H1 (cell line): ENCODE measurements around the gene ALLC. TPM values are rescaled to one million over a fixed set of nuclear protein-coding genes. Genes with fewer than 3 reads are reported as not detected.
A peak's percentile ranks its signal among the peaks of the same experiment; 100 is the strongest.

Experiments
- CTCF ChIA-PET: fragments of 300-600 bp; sonication (Branson Sonifier 250); formaldehyde crosslinking; loops from one replicate; lab custom pipeline; 2021; ENCODE audit not compliant: partially characterized antibody; lab: Charles Lee
- POLR2A ChIA-PET: fragments of 300-600 bp; sonication (Branson Sonifier 250); formaldehyde crosslinking; loops from one replicate; lab custom pipeline; 2021; ENCODE audit warnings: inconsistent platforms; ENCODE audit not compliant: partially characterized antibody; lab: Charles Lee
- DNase-seq, 2 experiments: peaks; one replicate each; pipeline versions ENCODE4 v3.0.0 to v3.0.0-alpha.2; 2010 to 2022; ENCODE audit warnings: low spot score in 2 of 2, low read depth in 1 of 2, mixed read lengths in 1 of 2
- FAIRE-seq: peaks from 2 replicates; lab custom pipeline; 2011; peaks lifted over from hg19 to GRCh38; lab: Jason Lieb, UNC
- H2AFZ ChIP-seq: 2 replicates; pipeline ENCODE4 v1.8.1; 2012; ENCODE audit warnings: low read length, inconsistent platforms
- H2AK5ac ChIP-seq: 2 replicates; pipeline ENCODE4 v1.6.1; 2013; ENCODE audit warnings: low read depth, low read length
- H2BK120ac ChIP-seq: replicated peaks from 2 replicates; pipeline ENCODE3; 2013; ENCODE audit warnings: low read depth, low read length, inconsistent platforms
- H2BK12ac ChIP-seq: 2 replicates; pipeline ENCODE4 v1.6.1; 2013; ENCODE audit warnings: low read depth, low read length
- H2BK15ac ChIP-seq: 2 replicates; pipeline ENCODE4 v1.6.1; 2013; ENCODE audit warnings: low read length
- H2BK20ac ChIP-seq: 2 replicates; pipeline ENCODE4 v1.6.1; 2013; ENCODE audit warnings: low read length
- H2BK5ac ChIP-seq: 2 replicates; pipeline ENCODE4 v1.6.1; 2013; ENCODE audit warnings: low read depth, low read length
- H3K14ac ChIP-seq: 2 replicates; pipeline ENCODE4 v1.6.1; 2013; ENCODE audit warnings: inconsistent platforms; ENCODE audit not compliant: insufficient read length
- H3K18ac ChIP-seq: 2 replicates; pipeline ENCODE4 v1.6.1; 2013; ENCODE audit warnings: low read length; ENCODE audit errors: extremely low read depth
- H3K23ac ChIP-seq: 2 replicates; pipeline ENCODE4 v1.6.1; 2013; ENCODE audit warnings: inconsistent platforms; ENCODE audit not compliant: insufficient read length
- H3K23me2 ChIP-seq: 2 replicates; pipeline ENCODE4 v1.6.1; 2013; ENCODE audit warnings: low read depth, low read length
- H3K27ac ChIP-seq: 2 replicates; pipeline ENCODE4 v1.6.1; 2011; ENCODE audit warnings: low read depth, low read length, inconsistent platforms
- H3K27me3 ChIP-seq, 4 experiments: replicated peaks in 1 of 4; 1 replicate in 1 of 4; 2 replicates in 3 of 4; pipeline versions ENCODE4 v1.6.1 to v1.8.1; 2011 to 2013; ENCODE audit warnings: low read length in 3 of 4, mild to moderate bottlenecking in 3 of 4, inconsistent platforms in 2 of 4, mixed read lengths in 2 of 4, moderate library complexity in 1 of 4; ENCODE audit not compliant: control insufficient read depth in 3 of 4, insufficient read depth in 3 of 4; ENCODE audit errors: extremely low read depth in 1 of 4
- H3K36me3 ChIP-seq, 4 experiments: 2 replicates each; pipeline versions ENCODE4 v1.6.1 to v1.8.1; 2011 to 2013; ENCODE audit warnings: mild to moderate bottlenecking in 4 of 4, low read length in 3 of 4, moderate library complexity in 2 of 4, control low read depth in 1 of 4, inconsistent platforms in 1 of 4; ENCODE audit not compliant: insufficient read depth in 4 of 4, control insufficient read depth in 2 of 4
- H3K4ac ChIP-seq: replicated peaks from 2 replicates; pipeline ENCODE3; 2013; ENCODE audit warnings: low read length, low read depth, mixed read lengths, inconsistent platforms; ENCODE audit not compliant: insufficient read length
- H3K4me1 ChIP-seq, 4 experiments: replicated peaks in 1 of 4; 1 replicate in 1 of 4; 2 replicates in 3 of 4; pipeline versions ENCODE4 v1.6.1 to v1.8.1; 2011 to 2013; ENCODE audit warnings: low read length in 3 of 4, inconsistent platforms in 2 of 4, mixed read lengths in 1 of 4; ENCODE audit not compliant: insufficient read depth in 4 of 4, control insufficient read depth in 3 of 4
- H3K4me2 ChIP-seq, 2 experiments: 2 replicates each; pipeline versions ENCODE4 v1.6.1 to v1.8.1; 2011 to 2013; ENCODE audit warnings: low read depth in 2 of 2, low read length in 2 of 2, control low read depth in 1 of 2, inconsistent platforms in 1 of 2, mild to moderate bottlenecking in 1 of 2; ENCODE audit not compliant: insufficient read depth in 1 of 2
- H3K4me3 ChIP-seq, 4 experiments: fragments of 200-600, 300-600 bp in 1 of 4; sonication (generic), shearing (Covaris generic), sonication (Bioruptor Twin) in 1 of 4; 2 replicates each; pipeline versions ENCODE4 v1.5.1 to v1.8.1; 2011 to 2016; ENCODE audit warnings: low read length in 4 of 4, low read depth in 3 of 4, control low read depth in 2 of 4, inconsistent platforms in 2 of 4, mild to moderate bottlenecking in 2 of 4, mixed read lengths in 1 of 4, moderate library complexity in 1 of 4; ENCODE audit not compliant: insufficient read depth in 2 of 4; ENCODE audit errors: extremely low read depth in 1 of 4
- H3K56ac ChIP-seq: replicated peaks from 2 replicates; pipeline ENCODE3; 2013; ENCODE audit warnings: low read depth, mild to moderate bottlenecking, mixed read lengths, low read length, inconsistent platforms; ENCODE audit not compliant: insufficient read length
- H3K79me1 ChIP-seq: 2 replicates; pipeline ENCODE4 v1.6.1; 2013; ENCODE audit warnings: low read depth, low read length, control low read depth
- H3K79me2 ChIP-seq, 2 experiments: 2 replicates each; pipeline versions ENCODE4 v1.6.1 to v1.8.1; 2012 to 2013; ENCODE audit warnings: low read length in 2 of 2, mild to moderate bottlenecking in 2 of 2, inconsistent platforms in 1 of 2; ENCODE audit not compliant: insufficient read depth in 2 of 2, control insufficient read depth in 1 of 2
- H3K9ac ChIP-seq, 4 experiments: replicated peaks in 1 of 4; 1 replicate in 1 of 4; 2 replicates in 3 of 4; pipeline versions ENCODE4 v1.6.1 to v1.8.1; 2011 to 2013; ENCODE audit warnings: low read depth in 3 of 4, low read length in 3 of 4, control low read depth in 2 of 4, mild to moderate bottlenecking in 2 of 4, moderate library complexity in 2 of 4, inconsistent platforms in 1 of 4; ENCODE audit errors: extremely low read depth in 1 of 4
- H3K9me3 ChIP-seq, 2 experiments: 2 replicates each; pipeline versions ENCODE4 v1.6.1 to v1.8.1; 2012 to 2013; ENCODE audit warnings: mild to moderate bottlenecking in 2 of 2, moderate library complexity in 2 of 2, control low read depth in 1 of 2, inconsistent platforms in 1 of 2, low read depth in 1 of 2, low read length in 1 of 2, mixed read lengths in 1 of 2; ENCODE audit not compliant: insufficient read depth in 2 of 2
- H4K20me1 ChIP-seq, 2 experiments: replicated peaks in 1 of 2; 2 replicates each; pipeline versions ENCODE3 to v1.8.1; 2011 to 2013; ENCODE audit warnings: inconsistent platforms in 2 of 2, low read length in 2 of 2, mild to moderate bottlenecking in 1 of 2; ENCODE audit not compliant: insufficient read depth in 2 of 2, control insufficient read depth in 1 of 2
- H4K5ac ChIP-seq: 2 replicates; pipeline ENCODE4 v1.6.1; 2013; ENCODE audit warnings: low read length, low read depth, mixed read lengths, inconsistent platforms; ENCODE audit not compliant: insufficient read length
- H4K8ac ChIP-seq: 2 replicates; pipeline ENCODE4 v1.8.0; 2013; ENCODE audit warnings: mild to moderate bottlenecking, moderate library complexity, low read length, inconsistent platforms; ENCODE audit not compliant: insufficient read depth; ENCODE audit errors: extremely low read depth
- H4K91ac ChIP-seq: replicated peaks from 2 replicates; pipeline ENCODE3; 2013; ENCODE audit warnings: low read length, mixed read lengths, inconsistent platforms; ENCODE audit not compliant: insufficient read length
- ASH2L ChIP-seq: fragments of 200-600, 300-600 bp; sonication (generic); IDR thresholded peaks from one replicate; pipeline ENCODE4 v1.7.1; 2017; ENCODE audit warnings: low read length
- ATF3 ChIP-seq: IDR thresholded peaks from 2 replicates; pipeline ENCODE4 v1.6.1; 2011; ENCODE audit warnings: low read depth, mild to moderate bottlenecking, low read length; ENCODE audit not compliant: insufficient read depth
- CBX8 ChIP-seq: fragments of 300-800, 300-1000 bp; sonication (generic); IDR thresholded peaks from 2 replicates; pipeline ENCODE4 v1.7.1; 2016; ENCODE audit warnings: low read depth, low read length, borderline replicate concordance
- E2F6 ChIP-seq: IDR thresholded peaks from 2 replicates; pipeline ENCODE4 v1.6.1; 2012; ENCODE audit warnings: inconsistent platforms
- whole genome bisulfite sequencing, 2 experiments: shearing (Covaris generic) in 1 of 2; methylation state at CpG; one replicate each; pipeline versions ENCODE4 v1.1.6 to v1.1.7; 2013 to 2015; ENCODE audit warnings: low lambda C conversion rate in 2 of 2, mixed read lengths in 2 of 2, inconsistent platforms in 1 of 2, low coverage in 1 of 2, missing lambda C conversion rate in 1 of 2; ENCODE audit not compliant: insufficient replicate concordance in 2 of 2, insufficient coverage in 1 of 2, insufficient read length in 1 of 2; ENCODE audit errors: extremely low coverage in 1 of 2, missing lambda C conversion rate in 1 of 2; 5-methylcytosine and 5-hydroxymethylcytosine counted together
- polyA plus RNA-seq, 7 experiments: library from polyadenylated mRNA; depleted of rRNA in 3 of 7; stranded (reverse) in 5 of 7; unstranded in 2 of 7; fragments of >200 nt in 5 of 7; fragments of 200-250 nt in 2 of 7; gene quantifications; 1 replicate in 5 of 7; 2 replicates in 1 of 7; 4 replicates in 1 of 7; pipeline versions ENCODE4 v1.2.1 to v1.2.3, GENCODE V29; 2011 to 2013; ENCODE audit warnings: missing spikeins in 2 of 7, mixed read lengths in 2 of 7
- total RNA-seq: library from RNA; stranded (reverse); fragmentation: NEBNext Ultra II Directional; extraction: Animal tissue kit (Norgen Biotek cat#: 25700); gene quantifications from 2 replicates; pipeline ENCODE4 v1.2.1, GENCODE V29; 2021

The ALLC gene
- total and polyA plus RNA-seq, 2 of the 8 experiments (the other 6 are each of a cell fraction or from before 2014, with no cell fraction given): not detected

DNA sequence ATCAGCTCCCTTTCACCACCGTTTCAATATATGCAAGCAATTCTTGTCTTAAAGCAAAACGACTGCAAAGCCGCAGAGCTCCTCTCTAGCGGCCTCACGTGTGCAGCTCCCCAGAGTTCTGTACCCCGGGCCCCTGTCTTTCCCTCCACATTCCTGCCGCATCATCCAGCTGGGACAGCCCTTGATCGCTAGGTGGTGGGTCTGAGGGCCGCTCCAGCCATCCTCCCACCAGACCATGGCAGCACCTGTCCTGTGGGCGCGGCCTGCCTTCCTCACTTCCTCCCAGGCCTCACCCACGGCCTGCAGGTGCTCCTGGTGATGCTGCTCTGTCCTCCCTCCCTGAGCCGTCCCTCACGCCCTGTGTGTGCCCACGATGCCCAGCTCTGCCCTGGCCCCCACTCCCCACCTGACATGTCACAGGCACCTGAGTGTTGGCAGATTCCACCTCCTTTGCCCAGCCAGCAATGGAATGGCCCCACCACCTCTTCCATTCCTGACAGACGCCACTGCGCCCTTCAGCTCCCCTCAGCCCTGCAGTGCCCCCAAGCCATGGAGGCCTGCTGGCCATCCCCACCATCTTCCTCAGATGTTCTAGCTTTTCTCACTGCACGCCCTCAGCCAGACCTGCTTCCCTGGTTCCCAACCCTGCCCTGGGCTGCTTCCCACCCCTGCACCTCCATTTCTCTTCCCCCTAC lies 15.3 kb upstream of the ALLC start:
- H3K79me2 ChIP-seq: no peaks in the 10 kb centered on the region
- H3K9ac ChIP-seq: no peak overlapping the region
- H2BK20ac ChIP-seq: no peak overlapping the region
- no peak overlapping the region for H3K4me3 ChIP-seq
- 92% methylated on average over 18 of the region's 18 CpGs; no CpG with 5 or more reads in 1 of the 2 experiments for WGBS, 2 experiments
- H3K27me3 ChIP-seq: no peaks in the 10 kb centered on the region
- H2BK5ac ChIP-seq: no peak overlapping the region
- no peaks in the 10 kb centered on the region for H4K20me1 ChIP-seq
- no peak for FAIRE-seq
- ChIA-PET CTCF (interaction anchor here (0.8 to 2.6 kb wide), 6 partner anchors 9 to 199 kb away, joined by 3 to 22 read pairs (median 6); no protein-coding TSS in a partner anchor), POLR2A (interaction anchor here (0.8 to 2.7 kb wide), 4 partner anchors 9 to 89 kb away, joined by 3 to 15 read pairs (median 4); no protein-coding TSS in a partner anchor)
- no peak overlapping the region for H3K27ac ChIP-seq
- TF ChIP-seq E2F6: no peak
- no peak for TF ChIP-seq CBX8
- TF ChIP-seq ASH2L: no peak
- TF ChIP-seq ATF3: no peak
- H2BK12ac ChIP-seq: peak overlapping the region; percentile 50; the same call in 1 of the 2 replicates
- H3K4me1 ChIP-seq: no peaks in the 10 kb centered on the region; a peak in 1 of 7 replicates
- no peaks in the 10 kb centered on the region; the same call in 1 of the 2 replicates for H3K79me1 ChIP-seq
- H3K4me2 ChIP-seq: no peak overlapping the region
- H2AK5ac ChIP-seq: no peak overlapping the region
- no peak overlapping the region for H3K14ac ChIP-seq
- no peaks in the 10 kb centered on the region for H3K9me3 ChIP-seq
- no peaks in the 10 kb centered on the region for H3K23me2 ChIP-seq
- no peak overlapping the region for H4K5ac ChIP-seq
- H3K36me3 ChIP-seq: no peaks in the 10 kb centered on the region
- no peak overlapping the region for H3K18ac ChIP-seq
- H4K91ac ChIP-seq: no peak overlapping the region
- no peak overlapping the region for H2BK15ac ChIP-seq
- DNase-seq: peak in 1 of 2 experiments; percentile 38
- peak overlapping the region; percentile 16 for H4K8ac ChIP-seq
- H2AFZ ChIP-seq: no peak overlapping the region
- H3K56ac ChIP-seq: no peak overlapping the region
- H3K4ac ChIP-seq: no peak overlapping the region
- H2BK120ac ChIP-seq: no peak overlapping the region
- no peak overlapping the region for H3K23ac ChIP-seq
